Measurements from ENCODE around the gene HMGCL.

DNA sequence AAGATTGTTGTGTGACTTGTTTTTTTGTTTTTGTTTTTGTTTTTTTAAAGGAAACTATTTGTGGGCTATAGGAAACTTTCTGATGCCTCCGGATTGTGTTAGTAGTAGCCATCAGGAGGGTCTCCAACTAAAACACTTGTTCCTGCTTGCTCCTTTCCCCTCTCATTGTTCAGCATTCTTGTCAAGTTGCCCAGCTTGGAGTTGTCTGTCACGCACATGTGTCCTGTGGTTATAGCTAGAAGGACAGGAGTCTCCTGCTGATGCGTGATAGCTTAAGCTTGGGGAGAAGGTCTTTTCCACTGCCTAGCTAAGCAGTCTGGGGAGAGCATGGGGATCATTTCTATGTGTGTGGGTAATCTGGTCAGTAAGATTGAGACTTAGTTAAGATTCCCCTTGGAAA lies 37.5 kb downstream of the HMGCL start:
- TF ChIP-seq, protein P1, sequence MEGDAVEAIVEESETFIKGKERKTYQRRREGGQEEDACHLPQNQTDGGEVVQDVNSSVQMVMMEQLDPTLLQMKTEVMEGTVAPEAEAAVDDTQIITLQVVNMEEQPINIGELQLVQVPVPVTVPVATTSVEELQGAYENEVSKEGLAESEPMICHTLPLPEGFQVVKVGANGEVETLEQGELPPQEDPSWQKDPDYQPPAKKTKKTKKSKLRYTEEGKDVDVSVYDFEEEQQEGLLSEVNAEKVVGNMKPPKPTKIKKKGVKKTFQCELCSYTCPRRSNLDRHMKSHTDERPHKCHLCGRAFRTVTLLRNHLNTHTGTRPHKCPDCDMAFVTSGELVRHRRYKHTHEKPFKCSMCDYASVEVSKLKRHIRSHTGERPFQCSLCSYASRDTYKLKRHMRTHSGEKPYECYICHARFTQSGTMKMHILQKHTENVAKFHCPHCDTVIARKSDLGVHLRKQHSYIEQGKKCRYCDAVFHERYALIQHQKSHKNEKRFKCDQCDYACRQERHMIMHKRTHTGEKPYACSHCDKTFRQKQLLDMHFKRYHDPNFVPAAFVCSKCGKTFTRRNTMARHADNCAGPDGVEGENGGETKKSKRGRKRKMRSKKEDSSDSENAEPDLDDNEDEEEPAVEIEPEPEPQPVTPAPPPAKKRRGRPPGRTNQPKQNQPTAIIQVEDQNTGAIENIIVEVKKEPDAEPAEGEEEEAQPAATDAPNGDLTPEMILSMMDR (optimal IDR thresholded peaks at IDR 0.05 in 1 of 3, IDR thresholded peaks at IDR 0.05 in 1 of 3, conservative IDR thresholded peaks at IDR 0.05 in 1 of 3; ENCODE audit: extremely low read depth in 1 of 3, insufficient read depth in 2 of 3, low read length in 3 of 3), result no peak
- TF ChIP-seq EZH2 (IDR thresholded peaks at IDR 0.05; ENCODE audit: low read length), result no peak

All from keratinocyte (primary cell).